Fibroblast of skin of back (primary cell): Measurements from ENCODE around the gene TSTD1.
"Not testable (repeated sequence)": the region's sequence is repeated elsewhere in the genome, so short reads cannot be mapped to it uniquely, and the experiment has no call there.

Source experiments
- DNase-seq: peaks from one replicate; pipeline ENCODE4 v3.0.0-alpha.2; 2013

TSTD1 gene

GRCh38 chr1:161068306-161069234 lies 29.8 kb upstream of the TSTD1 start:
- peak; percentile 25 for DNase-seq

DNA sequence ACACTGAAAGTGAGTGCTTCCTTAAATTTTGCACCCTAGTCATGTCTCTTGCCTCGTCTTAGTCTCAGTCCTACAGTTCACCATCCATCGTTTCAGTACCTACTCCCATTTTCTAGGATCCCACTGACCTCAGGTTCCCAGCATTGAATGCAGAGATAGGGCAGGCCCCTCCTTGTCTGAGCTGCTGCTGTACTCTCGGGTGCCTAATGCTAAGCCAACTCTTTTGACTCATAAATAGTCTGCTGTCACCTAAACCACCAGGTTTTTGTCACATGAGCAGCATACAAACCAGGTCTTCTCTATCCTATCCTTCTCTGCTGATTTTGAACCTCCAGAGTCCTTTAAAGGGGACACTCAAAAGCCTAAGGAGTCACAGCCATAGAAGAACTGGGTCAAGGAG lies 27.9 kb upstream of the TSTD1 start:
- no peak for DNase-seq

DNA sequence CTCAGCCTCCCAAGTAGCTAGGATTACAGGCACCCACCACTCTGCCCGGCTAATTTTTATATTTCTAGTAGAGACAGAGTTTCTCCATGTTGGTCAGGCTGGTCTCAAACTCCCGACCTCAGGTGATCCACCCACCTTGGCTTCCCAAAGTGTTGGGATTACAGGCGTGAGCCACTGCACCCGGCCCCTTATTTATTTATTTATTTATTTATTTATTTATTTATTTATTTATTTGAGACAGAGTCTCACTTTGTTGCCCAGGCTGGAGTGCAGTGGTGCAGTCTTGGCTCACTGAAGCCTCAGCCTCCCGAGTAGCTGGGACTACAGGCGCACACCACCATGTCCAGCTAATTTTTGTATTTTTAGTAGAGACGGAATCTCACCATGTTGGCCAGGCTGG lies 26.9 kb upstream of the TSTD1 start:
- not testable (repeated sequence) for DNase-seq

- DNase-seq, result not testable (repeated sequence)
These were observed 25.2 kb upstream of the TSTD1 start for GRCh38 chr1:161063936-161064335.

DNA sequence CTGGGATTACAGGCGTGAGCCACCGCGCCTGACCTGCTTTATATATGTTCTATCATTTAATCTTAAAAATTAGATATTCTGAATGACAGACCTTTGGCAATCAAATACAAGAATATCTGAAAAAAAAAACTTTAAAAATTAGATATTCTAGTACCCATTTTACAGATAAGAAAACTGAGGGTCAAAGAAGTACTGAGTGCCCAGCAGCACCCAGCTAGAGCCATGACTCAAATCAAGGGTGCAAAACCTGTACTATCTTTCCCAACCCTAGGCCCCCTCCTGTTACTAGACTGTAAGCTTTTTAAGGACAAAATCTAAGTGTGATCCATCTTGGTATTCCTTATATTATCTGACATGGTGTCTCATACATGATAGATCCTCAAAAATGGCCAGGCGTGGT lies 22.7 kb upstream of the TSTD1 start:
- DNase-seq, result no peak

GRCh38 chr1:161059293-161059692 lies 20.5 kb upstream of the TSTD1 start:
- DNase-seq, result no peak

GRCh38 chr1:161054805-161055204 lies 16.0 kb upstream of the TSTD1 start:
- DNase-seq, result no peak

GRCh38 chr1:161054232-161054631 lies 15.5 kb upstream of the TSTD1 start:
- DNase-seq, result no peak

GRCh38 chr1:161052899-161053298 lies 14.1 kb upstream of the TSTD1 start:
- DNase-seq, result no peak

- no peak for DNase-seq
These were observed 12.5 kb upstream of the TSTD1 start for GRCh38 chr1:161051219-161051618.

DNA sequence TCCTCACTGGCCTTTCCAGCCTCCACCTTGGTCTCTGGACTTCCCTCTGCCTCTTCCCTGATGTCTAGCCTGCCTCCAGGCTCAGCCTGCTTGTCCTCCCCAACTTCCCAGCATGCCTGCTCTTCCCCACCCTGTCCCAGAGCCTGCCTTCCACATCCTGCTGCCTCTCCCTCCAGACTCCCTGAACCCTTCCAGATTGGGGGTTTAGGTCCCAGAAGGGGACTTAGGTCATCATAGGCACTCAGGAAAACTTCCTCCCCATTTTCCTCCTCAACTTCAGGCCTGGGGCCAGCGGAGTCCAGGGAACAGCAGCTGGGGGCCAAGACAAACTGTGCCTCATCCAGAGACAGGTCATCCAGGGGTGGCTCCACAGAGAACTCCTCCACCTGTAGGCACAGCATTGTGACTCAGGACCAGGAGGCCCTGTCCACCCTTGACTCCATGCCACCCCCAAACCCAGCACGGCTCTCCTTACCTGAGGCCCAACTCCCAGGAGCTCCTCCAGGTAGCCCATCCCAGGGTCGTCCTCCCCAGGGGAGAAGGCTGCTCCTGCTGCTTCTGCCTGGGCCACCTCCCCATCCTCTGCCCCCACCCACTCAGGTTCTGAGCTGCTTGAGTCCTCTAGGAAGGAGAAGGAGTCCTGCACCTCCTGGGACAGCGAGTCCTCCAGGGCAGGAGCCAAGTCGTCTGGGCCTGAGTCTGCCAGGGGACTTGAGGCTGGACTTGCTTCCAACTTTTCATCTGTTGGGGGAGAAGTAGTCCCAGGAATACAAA lies 10.4 kb upstream of the TSTD1 start:
- DNase-seq, result no peak

DNA sequence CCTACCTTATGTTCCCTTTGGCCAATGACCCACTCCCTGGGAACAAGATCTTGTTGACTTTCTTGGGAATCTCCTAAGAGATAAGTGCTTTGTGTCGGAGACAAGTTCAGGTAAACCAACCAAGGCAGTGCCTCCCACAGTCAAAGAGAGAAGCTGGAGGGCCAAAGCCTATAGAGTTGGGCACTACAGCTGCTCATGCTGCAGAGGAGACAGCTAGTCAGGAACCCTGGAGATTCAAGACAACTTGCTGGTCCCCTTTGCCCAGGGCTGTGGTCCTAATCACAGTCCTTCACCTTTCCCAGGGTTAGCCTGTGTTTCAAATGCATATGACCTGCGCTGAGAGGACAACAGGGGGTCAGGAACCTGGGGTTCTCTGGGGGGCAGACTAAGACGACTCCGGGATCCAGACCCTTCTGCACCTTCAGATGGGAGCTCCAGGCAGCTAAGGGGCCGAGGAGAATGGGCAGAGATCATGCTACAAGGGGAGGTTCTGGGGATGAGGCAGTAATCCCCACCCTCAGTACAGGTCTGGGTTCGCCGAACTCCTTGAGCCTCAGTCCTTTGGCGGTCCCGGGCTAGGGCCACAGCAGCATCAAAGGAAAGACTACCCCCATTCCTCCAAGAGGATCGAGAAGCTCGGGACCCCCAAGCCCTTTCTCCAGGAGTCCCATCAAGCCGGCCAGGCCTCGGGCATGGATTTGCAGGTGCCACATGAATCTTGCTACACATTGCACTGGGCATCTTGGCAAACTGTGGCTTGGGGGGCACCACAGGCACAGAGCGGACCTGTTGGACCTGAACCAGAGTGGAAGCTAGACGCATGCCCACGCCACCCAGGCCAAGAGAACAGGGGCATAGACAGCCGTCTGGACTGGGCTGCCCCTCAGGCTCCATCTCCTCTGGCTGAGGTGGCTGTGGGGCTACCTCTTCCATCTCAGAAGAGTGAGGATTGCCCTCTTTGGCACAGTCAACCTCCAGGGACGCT lies 9.0 kb upstream of the TSTD1 start:
- DNase-seq, result no peak

- DNase-seq, result no peak
These were observed 8.0 kb upstream of the TSTD1 start for GRCh38 chr1:161046605-161047228.

- peak; percentile 95 for DNase-seq
These were observed 7.2 kb upstream of the TSTD1 start, which contains the start of gene USF1 for GRCh38 chr1:161045736-161046604. Gene USF1 (minus strand): TSS chr1:161045977. CDS start chr1:161043275, 2,702 bp downstream.

- peak; percentile 64 for DNase-seq
These were observed 6.4 kb upstream of the TSTD1 start for GRCh38 chr1:161044908-161045735.

GRCh38 chr1:161044535-161044907 lies 5.8 kb upstream of the TSTD1 start:
- DNase-seq, result no peak

DNA sequence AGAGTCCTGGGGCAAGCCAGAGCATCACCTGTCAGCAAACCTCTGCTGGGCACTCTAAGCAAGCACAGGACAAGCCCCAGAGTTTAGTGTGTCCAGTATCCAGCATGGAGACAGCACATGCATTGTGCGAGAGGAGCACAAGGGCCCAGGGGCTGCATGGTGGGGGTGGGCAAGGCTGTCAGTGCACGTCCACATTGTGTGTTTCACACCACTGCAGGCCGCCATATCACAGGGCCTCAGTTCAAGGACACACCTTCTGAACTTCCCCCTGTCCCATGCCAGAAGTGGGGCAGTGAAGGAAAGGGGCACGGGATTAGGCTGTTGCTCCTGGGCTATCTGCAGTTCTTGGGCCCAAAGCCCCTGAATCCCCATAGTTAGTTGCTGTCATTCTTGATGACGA lies 782 bp upstream of the TSTD1 start:
- no peak for DNase-seq

DNA sequence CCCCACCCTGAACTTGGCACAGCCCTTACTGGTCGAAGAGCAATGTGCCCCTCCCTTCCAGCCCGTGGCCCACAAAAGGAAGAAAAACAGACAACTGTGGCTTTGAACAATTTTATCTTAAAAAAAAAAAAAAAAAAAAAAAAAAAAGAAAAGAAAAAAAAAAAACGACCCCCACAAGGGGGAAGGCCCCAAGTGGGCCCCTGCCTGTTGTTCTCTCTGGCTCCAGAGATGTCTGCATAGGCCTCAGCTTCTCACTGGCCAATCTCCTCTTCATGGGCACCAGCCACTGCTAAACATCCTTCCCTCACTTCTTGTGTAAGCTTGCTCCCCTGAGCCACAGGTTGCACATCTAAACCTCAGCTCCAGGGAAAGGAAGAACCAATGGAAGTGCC lies 386 bp upstream of the TSTD1 start:
- DNase-seq, result no peak

- DNase-seq, result no peak
These were observed 872 bp downstream of the TSTD1 start for GRCh38 chr1:161037661-161038522.
